Activated T-cell treated with anti-CD3 and anti-CD28 coated beads for 4 hours (primary cell): ENCODE results near the gene PRELID3B.

Source experiments
- DNase-seq: peaks from one replicate; pipeline ENCODE4 v3.0.0-alpha.2; 2020

Gene PRELID3B

DNA sequence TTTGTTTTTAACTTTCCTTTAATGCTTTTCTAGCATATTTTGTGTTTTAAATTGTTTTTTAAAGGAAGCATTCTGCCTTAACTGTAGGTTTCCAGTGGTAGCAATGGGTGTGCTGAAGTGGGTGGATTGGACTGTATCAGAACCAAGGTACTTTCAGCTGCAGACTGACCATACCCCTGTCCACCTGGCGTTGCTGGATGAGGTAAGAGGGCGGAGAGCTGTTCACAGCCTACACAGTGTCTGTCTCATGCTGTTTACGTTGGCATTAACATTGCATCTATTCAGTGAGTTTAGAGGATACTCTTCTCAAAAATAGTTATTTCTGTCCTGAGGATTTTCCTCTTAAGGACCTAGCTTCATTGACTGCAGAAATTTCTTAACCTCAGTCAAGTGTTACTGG lies 49.7 kb downstream of the PRELID3B start:
- DNase-seq = no peak

DNA sequence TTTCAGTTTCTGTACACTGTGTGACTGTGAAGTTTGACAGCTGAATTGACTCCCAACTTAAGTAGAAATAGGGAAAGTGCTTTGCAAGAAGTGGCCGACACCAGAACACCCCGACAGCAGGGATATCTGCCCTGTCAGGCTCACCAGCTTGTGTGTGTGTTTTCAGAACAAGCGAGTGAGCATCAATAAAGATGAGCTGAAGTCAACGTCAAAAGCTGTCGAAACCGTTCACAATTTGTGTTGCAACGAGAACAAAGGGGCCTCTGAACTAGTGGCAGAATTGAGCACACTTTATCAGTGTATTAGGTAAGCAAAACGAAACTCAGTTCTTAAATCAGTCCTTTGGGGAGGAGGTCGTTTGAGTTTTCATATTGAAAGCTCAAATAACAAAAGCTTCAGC lies 50.9 kb downstream of the PRELID3B start:
- DNase-seq = no peak

DNA sequence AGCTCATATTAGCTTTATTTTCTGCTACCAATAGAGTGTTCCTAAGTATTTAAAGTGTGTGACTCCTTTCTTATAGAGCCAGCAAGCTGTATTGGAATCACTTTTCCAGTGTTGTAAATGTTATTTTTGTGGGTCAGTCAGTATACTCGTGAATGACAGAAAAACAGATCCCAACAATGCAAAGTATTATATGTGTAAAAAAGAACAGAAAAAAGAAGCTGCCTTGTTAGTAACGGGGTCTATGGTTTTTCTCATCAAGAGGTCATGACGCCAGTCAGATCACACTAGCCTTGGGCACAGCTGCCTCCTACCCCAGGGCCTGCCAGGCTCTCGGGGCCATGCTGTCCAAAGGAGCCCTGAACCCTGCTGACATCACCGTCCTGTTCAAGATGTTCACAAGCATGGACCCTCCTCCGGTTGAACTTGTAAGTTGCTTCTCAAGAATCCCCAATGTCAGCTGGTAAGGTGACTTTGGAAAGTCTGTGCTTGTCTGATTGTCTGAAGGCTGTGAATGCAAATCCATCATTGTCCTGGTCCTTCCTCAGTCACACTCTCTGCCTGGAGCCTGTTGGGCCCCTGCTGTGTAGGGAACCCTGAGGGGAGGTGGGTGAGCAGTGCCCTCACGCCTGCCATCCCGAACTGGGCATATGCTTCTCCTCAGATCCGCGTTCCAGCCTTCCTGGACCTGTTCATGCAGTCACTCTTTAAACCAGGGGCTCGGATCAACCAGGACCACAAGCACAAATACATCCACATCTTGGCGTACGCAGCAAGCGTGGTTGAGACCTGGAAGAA lies 51.7 kb downstream of the PRELID3B start:
- no peak for DNase-seq

DNA sequence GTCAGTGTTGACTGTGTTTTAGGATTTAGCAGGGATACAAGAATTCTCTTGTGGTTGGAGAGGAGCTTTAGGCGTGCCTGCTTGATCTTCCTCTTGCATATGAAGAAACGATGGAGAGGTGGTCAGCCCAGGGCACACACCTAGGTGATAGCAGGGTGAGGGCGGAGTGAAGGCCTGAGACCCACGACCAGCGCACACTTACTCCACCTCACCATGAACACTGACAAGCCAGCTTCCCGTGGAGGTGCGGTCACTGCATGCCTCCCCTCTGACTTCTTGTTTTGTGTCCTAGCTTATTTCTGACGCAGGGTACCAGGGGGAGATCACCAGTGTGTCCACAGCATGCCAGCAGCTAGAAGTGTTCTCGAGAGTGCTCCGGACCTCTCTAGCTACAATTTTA lies 53.4 kb downstream of the PRELID3B start:
- DNase-seq = no peak

DNA sequence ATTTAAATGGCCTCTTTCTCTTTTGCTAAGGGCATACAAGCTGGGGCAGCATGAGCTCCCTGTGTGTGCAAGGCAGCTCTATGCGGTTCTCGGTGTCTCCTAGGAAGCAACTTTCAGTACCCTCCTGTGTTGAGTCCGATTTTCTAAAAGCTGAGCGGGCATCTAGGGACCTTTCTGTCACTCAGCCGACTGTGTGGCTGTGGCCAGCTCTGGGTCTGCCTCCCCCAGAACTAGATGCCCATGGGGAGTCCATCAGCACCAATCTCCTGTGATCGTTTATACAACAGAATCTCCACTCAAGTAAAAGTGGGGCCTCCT lies 54.1 kb downstream of the PRELID3B start:
- no peak for DNase-seq

DNA sequence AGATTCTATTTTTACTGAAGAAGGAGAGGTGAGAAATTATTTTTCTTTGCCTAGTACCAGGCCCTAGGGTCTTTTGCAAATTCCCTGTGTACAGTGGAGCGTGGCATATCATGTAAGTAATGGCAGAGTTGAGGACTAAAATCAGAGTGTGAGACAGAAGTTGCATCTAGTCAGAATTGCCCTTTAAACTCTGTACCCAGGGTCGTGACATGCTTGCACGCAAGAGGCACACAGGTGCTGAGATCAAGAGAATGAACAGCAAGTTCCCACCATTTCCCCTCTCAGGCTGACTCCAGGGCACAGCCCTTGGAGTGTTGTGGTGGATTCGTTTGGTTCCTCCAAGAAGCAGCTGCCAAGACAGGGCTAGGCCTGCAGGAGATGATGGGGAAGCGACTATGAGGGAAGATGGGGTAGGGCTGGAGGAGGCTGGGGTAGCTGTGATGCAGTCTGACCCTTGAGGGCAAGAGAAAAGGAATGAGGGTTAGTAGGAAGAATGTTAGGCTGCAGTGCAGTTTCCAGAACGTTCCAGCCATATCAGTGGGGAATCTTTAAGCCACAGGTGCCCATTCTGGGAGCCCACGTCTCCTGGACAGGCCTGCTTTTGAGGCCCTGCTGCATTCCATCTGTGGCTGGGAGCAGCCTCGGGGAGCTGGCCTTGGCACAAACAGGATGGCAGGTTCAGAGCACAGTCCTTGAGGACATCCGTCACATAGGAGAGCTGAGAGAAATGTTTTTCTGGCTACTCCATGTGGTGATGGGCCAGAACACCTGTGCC lies 54.6 kb downstream of the PRELID3B start:
- no peak for DNase-seq

DNA sequence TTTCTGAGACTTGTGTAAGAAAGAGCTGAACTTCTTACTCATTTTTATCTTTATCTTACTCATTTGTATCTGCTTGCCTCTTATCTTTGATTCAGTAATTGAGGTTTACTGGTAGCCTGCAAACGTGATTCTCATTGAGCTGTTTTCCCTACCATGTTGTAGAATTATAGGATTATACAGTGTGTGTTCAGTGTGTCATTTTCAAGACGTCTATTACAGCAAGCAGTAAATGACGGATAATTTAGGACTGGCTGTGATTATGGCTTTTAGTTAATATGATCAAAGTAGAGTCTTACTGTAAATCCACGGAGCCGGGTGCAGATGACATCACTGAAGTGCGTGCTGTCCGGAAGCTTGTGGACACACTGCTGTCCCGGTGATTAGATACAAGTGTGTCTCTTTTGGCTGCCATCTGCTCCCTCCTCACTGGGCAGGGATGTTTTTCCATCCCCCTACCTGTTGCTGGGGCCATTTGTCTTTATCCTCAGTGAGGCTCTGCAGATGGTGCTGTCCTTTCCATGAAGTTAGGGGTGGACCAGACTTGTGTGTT lies 55.5 kb downstream of the PRELID3B start:
- no peak for DNase-seq

DNA sequence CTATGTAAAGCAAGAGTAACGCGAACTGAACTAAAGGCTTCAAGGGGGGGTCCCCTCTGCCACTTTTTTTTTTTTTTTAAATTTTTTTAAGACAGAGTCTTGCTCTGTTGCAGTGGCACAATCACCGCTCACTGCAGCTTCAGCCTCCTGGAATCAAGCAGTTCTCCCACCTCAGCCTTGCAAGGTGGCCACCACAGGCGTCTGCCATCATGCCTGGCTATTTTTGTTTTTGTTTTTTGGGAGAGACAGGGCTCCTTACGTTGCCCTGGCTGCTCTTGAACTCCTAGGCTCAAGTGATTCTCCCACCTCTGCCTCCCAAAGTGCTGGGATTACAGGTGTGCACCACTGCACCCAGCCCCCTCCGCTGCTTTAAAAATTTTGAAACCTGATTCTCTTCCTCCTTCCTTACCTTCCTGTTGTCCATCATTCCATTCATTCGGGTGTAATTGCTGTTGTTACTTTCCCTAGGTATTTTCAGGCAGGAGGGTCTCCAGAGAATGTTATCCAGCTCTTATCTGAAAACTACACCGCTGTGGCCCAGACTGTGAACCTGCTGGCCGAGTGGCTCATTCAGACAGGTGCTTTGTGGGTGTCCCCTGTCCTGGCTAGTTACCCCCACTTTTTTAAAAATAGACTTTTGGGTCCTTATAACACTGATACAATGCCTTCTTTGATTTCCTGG lies 56.2 kb downstream of the PRELID3B start:
- no peak for DNase-seq

DNA sequence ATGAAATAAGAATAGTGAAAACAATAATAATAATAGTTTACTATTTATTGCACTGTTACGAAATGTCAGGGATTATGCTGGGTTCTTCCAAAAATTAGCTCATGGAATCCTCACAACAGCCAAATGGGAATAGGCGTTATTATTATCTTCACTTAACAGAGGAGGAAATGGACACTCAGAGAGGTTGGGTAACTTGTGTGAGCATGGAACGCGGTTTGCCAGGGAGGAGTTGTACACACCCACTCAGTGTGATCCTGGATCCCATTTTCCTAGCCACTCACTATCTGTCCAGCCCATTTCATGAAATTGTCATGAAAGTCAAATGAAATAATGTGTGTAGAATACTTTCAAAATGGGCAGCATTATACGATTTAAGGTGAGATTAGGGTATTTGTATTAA lies 56.9 kb downstream of the PRELID3B start:
- DNase-seq = no peak

DNA sequence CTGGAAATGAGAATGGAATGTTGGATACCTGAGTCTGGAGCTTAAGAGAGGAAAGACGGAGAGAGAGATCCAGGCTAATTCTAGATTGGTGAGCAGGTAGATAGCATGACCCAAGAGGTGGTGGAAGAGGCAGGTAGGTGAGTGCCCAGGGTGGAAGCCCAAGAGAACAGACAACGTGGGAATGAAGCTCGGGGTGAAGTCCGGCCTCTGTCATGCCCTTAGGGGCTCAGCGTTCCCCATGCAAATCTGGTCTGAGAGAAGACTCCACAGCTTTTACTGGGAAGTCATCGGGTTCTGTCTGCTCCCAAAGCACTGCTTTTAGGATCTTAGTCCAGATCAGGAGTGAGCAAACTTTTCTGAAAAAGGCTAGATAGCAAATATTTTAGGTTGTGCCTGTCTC lies 57.9 kb downstream of the PRELID3B start:
- no peak for DNase-seq
